Activated T-cell treated with anti-CD3 and anti-CD28 coated beads, Interleukin-2, amount 50 U/mL, for 72 hours (primary cell): ENCODE data around the gene SLC25A41. TPM values are rescaled to one million over a fixed set of nuclear protein-coding genes. Genes with fewer than 3 reads are reported as not detected.
"Not testable (repeated sequence)": the region's sequence is repeated elsewhere in the genome, so short reads cannot be mapped to it uniquely, and the experiment has no call there.

Source experiments
- ATAC-seq, 2 donors: fragments of 150-1000 bp; cut with Tn5 transposase; replicated peaks in 1 of 2; 2 replicates each; pipeline ENCODE4 v1.10.0; 2021; ENCODE audit warnings: moderate library complexity in 2 of 2, mild to moderate bottlenecking in 1 of 2
- DNase-seq, 2 donors: peaks; one replicate each; pipeline ENCODE4 v3.0.0; 2021 to 2022; ENCODE audit warnings: mixed read lengths in 1 of 2
- H3K27ac Mint-ChIP-seq: one replicate; pipeline ENCODE4 v1.8.0; 2022; ENCODE audit warnings: mild to moderate bottlenecking, moderate library complexity, mixed read lengths
- H3K27me3 Mint-ChIP-seq: one replicate; pipeline ENCODE4 v1.8.0; 2022; ENCODE audit warnings: low read depth, mixed read lengths
- H3K36me3 Mint-ChIP-seq, 2 donors: one replicate each; pipeline ENCODE4 v1.8.0; 2022; ENCODE audit warnings: mixed read lengths in 2 of 2, mild to moderate bottlenecking in 1 of 2; ENCODE audit not compliant: insufficient read depth in 2 of 2
- H3K4me1 Mint-ChIP-seq: one replicate; pipeline ENCODE4 v1.8.0; 2022; ENCODE audit warnings: low read depth, mixed read lengths
- H3K4me3 Mint-ChIP-seq, 2 donors: one replicate each; pipeline ENCODE4 v1.8.0; 2022; ENCODE audit warnings: mild to moderate bottlenecking in 2 of 2, mixed read lengths in 2 of 2, moderate library complexity in 2 of 2
- H3K9me3 Mint-ChIP-seq, 2 donors: one replicate each; pipeline ENCODE4 v1.8.0; 2022; ENCODE audit warnings: mixed read lengths in 2 of 2
- total RNA-seq, 2 donors: library from RNA; stranded (reverse); gene quantifications; one replicate each; pipeline ENCODE4 v1.2.3, GENCODE V29; 2022

SLC25A41 gene
- total RNA-seq, 2 donors from 2014 or later: 0.16 to 0.58 TPM

GRCh38 chr19:6431891-6432290, 1.7 kb downstream of the SLC25A41 start:
- H3K4me1 Mint-ChIP-seq: peaks cover 6% of the 10 kb centered on the region
- no peak overlapping the region for H3K4me3 Mint-ChIP-seq
- ATAC-seq (no peak), DNase-seq (no peak)
- no peaks in the 10 kb centered on the region for H3K27me3 Mint-ChIP-seq
- H3K9me3 Mint-ChIP-seq: no peaks in the 10 kb centered on the region
- H3K27ac Mint-ChIP-seq: no peak overlapping the region
- H3K36me3 Mint-ChIP-seq: no peaks in the 10 kb centered on the region

GRCh38 chr19:6429419-6430221, 3.9 kb downstream of the SLC25A41 start:
- H3K4me1 Mint-ChIP-seq: peaks cover 15% of the 10 kb centered on the region
- H3K4me3 Mint-ChIP-seq: peak overlapping the region in 1 of 2 donors; percentile 49
- DNase-seq: no peak
- peaks cover 0 to 2% of the 10 kb centered on the region in 2 donors for H3K36me3 Mint-ChIP-seq
- H3K27me3 Mint-ChIP-seq: no peaks in the 10 kb centered on the region
- H3K27ac Mint-ChIP-seq: peak overlapping the region; percentile 68
- no peak for ATAC-seq
- H3K9me3 Mint-ChIP-seq: peaks cover 0 to 3% of the 10 kb centered on the region in 2 donors

DNA sequence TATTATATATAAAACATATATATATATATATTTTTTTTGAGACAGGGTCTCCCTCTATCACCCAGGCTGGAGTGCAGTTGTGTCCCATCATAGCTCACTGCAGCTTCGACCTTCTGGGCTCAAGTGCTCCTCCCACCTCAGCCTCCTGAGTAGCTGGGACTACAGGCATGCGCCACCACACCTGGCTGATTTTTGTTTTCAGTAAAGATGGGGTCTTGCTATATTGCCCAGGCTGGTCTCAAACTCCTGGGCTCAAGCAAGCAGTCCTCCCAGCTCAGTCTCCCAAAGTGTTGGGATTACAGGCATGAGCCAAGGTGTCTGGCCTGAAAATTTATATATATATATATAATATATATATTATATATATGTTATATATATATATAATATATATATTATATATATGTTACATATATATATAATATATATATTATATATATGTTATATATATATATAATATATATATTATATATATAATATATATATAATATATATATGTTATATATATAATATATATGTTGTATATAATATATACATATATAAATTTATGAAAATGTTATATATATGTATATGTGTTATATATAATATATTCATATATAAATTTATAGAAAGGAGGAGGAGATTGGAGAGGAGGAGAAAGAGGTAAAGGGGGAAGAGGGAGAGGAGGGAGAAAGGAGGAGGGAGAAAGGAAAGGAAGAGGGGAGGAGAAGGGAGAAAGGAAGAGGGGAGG, 4.7 kb downstream of the SLC25A41 start:
- not testable (repeated sequence) for H3K27me3 Mint-ChIP-seq, H3K36me3 Mint-ChIP-seq, H3K27ac Mint-ChIP-seq, H3K9me3 Mint-ChIP-seq, H3K4me3 Mint-ChIP-seq, DNase-seq, ATAC-seq
- H3K4me1 Mint-ChIP-seq: peaks cover 15% of the 10 kb centered on the region

DNA sequence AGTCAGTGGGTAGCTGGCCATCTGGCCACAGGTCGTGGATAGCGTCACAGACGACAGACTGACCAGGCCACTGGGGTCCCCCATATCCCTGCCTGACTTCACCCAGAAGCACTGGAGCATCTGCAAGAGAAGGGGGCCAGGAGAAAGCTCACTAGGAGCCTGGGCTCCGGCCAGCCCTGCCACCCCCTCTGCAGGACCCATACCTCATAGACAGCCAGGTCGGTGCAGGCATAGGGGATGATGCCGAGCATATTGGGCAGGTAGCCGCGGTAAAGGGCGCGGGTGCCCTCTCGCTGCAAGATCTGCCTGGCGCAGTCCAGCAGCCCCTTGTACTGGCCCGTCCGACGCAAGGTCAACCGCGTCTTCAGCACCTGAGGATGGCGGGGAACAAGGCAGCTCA, 6.4 kb downstream of the SLC25A41 start:
- ATAC-seq: no peak
- no peak overlapping the region for H3K27ac Mint-ChIP-seq
- no peaks in the 10 kb centered on the region for H3K27me3 Mint-ChIP-seq
- H3K4me3 Mint-ChIP-seq: no peak overlapping the region
- peaks cover 2 to 6% of the 10 kb centered on the region in 2 donors for H3K36me3 Mint-ChIP-seq
- peaks cover 31% of the 10 kb centered on the region for H3K4me1 Mint-ChIP-seq
- DNase-seq: no peak
- H3K9me3 Mint-ChIP-seq: peaks cover 0 to 3% of the 10 kb centered on the region in 2 donors

DNA sequence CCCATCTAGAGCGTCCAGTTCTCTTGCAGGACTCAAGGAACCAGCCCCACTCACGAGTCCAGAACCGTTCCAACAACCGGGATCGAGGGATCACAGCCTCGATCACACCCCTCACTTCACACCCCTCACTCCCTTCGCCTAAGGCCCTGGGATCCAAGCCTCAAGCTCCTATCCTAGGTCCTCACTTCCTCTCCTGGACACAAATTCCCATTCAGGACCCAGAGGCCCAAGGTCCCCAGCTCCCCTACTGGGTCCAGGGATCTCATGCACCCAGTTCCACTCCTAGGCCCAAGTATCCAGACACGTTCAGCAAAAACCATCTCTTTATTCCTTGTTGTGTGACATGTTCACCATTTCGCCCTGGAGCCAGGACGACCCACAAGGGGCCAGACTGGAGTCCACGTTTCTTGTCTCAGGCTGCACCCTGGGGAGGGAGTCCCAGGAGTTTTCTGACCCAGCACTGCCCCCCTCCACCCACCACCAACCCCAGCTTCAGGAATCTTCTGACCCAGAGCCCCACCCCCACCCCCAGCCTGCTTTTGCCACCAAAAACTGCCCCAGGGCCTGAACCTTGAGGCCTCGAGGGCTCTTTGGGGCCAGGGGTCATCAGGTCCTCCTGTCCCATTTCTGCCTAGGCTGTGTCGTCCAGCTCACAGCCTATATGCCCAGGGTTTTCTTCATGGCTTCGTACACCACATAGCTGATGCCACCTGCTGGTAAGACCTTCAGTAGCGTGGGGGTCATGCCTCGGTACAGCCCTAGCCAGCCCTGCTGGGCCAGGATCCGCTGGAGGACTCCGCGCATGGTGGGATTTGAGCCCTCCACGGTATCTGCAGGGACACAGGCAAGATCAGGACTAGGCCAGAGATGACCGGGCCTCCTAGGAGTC, 7.6 kb downstream of the SLC25A41 start:
- Mint-ChIP-seq H3K4me3 (peak overlapping the region; percentile 45 to 78), H3K36me3 (peaks cover 2 to 8% of the 10 kb centered on the region in 2 donors), H3K4me1 (peaks cover 36% of the 10 kb centered on the region), H3K27me3 (no peaks in the 10 kb centered on the region), H3K9me3 (peaks cover 0 to 3% of the 10 kb centered on the region in 2 donors), H3K27ac (peak overlapping the region; percentile 43)
- DNase-seq (peak; percentile 21 to 31), ATAC-seq (no peak)

GRCh38 chr19:6424939-6425731, 8.4 kb downstream of the SLC25A41 start:
- peak; percentile 89 to 90 for ATAC-seq
- Mint-ChIP-seq H3K9me3 (peaks cover 0 to 3% of the 10 kb centered on the region in 2 donors), H3K27ac (peak overlapping the region; percentile 43), H3K4me1 (peaks cover 40% of the 10 kb centered on the region), H3K4me3 (peak overlapping the region; percentile 45 to 78), H3K36me3 (peaks cover 2 to 10% of the 10 kb centered on the region in 2 donors), H3K27me3 (no peaks in the 10 kb centered on the region)
- peak; percentile 98 to 100 for DNase-seq

- DNase-seq (peak; percentile 31 to 43), ATAC-seq (no peak)
- Mint-ChIP-seq H3K36me3 (peaks cover 2 to 16% of the 10 kb centered on the region in 2 donors), H3K9me3 (peaks cover 0 to 3% of the 10 kb centered on the region in 2 donors), H3K4me1 (peaks cover 35% of the 10 kb centered on the region), H3K27me3 (no peaks in the 10 kb centered on the region), H3K4me3 (peak within 1 kb of the TSS; percentile 91 to 94), H3K27ac (peak within 1 kb of the TSS; percentile 87)
Measured at GRCh38 chr19:6424195-6424938, 9.2 kb downstream of the SLC25A41 start, which contains the start of gene KHSRP. Gene KHSRP (minus strand): TSS chr19:6424811. CDS start chr19:6424701, 110 bp downstream.

DNA sequence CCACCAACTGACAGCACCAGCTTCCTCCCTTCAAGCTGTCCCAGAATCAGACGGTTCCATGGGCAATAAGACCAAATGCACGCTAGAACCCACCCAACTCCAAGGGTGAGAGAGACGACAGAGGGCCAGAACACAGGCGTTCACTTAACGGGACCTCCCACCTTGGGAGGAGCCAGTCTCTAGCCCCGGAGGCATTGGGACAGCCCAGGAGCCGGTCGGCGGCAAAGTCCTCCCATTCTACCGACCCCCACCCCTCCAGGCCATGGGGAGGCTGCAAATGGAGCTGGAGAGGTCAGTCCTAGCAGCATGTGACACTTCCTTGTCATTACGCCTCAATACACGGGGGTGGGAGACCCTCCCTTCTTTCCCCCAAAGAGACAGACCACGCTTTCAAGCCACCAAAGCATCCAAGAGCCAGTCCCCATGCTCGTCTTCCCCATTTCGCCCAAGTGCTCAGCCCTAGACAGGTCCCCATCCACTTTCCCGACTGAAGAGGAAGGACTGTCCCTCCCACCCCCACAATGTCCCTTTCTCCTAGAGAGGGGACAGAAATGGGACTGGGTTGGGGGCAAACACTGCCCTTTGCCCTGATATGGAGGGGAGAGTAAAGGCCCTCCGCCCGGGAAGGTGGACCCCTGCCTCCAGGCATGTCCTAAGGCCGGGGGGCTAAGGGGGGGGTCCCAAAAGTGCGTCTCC, 9.9 kb downstream of the SLC25A41 start:
- H3K4me1 Mint-ChIP-seq: peaks cover 34% of the 10 kb centered on the region
- H3K27me3 Mint-ChIP-seq: no peaks in the 10 kb centered on the region
- ATAC-seq (no peak), DNase-seq (peak; percentile 23 to 55)
- H3K27ac Mint-ChIP-seq: peak overlapping the region; percentile 87
- H3K9me3 Mint-ChIP-seq: peaks cover 0 to 3% of the 10 kb centered on the region in 2 donors
- peaks cover 2 to 17% of the 10 kb centered on the region in 2 donors for H3K36me3 Mint-ChIP-seq
- peak overlapping the region; percentile 91 to 94 for H3K4me3 Mint-ChIP-seq

- DNase-seq (no peak), ATAC-seq (no peak)
- peaks cover 2 to 19% of the 10 kb centered on the region in 2 donors for H3K36me3 Mint-ChIP-seq
- H3K4me1 Mint-ChIP-seq: peaks cover 34% of the 10 kb centered on the region
- H3K27me3 Mint-ChIP-seq: no peaks in the 10 kb centered on the region
- H3K4me3 Mint-ChIP-seq: no peak overlapping the region
- H3K9me3 Mint-ChIP-seq: peaks cover 0 to 3% of the 10 kb centered on the region in 2 donors
- peak overlapping the region; percentile 42 for H3K27ac Mint-ChIP-seq
Measured at GRCh38 chr19:6421075-6422014, 12.2 kb downstream of the SLC25A41 start.

DNA sequence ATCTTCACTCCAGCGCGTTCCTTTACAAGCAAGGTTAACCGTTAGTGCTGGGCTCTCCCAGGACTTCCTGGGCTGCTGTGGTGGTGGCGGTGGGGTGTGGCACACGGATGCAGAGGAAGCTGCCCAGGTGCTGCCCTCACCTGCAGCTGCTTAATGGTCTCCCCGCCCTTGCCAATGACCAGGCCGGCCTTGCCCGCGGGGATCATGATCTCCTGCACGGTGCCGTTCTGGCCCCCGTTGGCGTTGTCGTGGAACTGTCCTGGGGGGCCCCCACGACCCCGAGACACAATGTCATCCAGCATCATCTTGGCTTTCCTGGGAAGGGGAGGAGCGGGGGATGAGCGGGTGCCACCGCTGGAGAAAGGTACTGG, 15.0 kb downstream of the SLC25A41 start:
- H3K27ac Mint-ChIP-seq: no peak overlapping the region
- H3K36me3 Mint-ChIP-seq: peaks cover 0 to 17% of the 10 kb centered on the region in 2 donors
- peaks cover 24% of the 10 kb centered on the region for H3K4me1 Mint-ChIP-seq

More for the DNA sequence above, 15.0 kb downstream of the SLC25A41 start:
- Mint-ChIP-seq H3K4me3 (no peak overlapping the region), H3K9me3 (no peaks in the 10 kb centered on the region), H3K27me3 (no peaks in the 10 kb centered on the region)
- no peak for ATAC-seq
- DNase-seq: no peak
